Endodermal cell (in vitro differentiated cells): ENCODE results near the gene TCFL5. TPM values are rescaled to one million over a fixed set of nuclear protein-coding genes. Genes with fewer than 3 reads are reported as not detected.

Experiments used
- DNase-seq: peaks from one replicate; pipeline ENCODE4 v3.0.0-alpha.2; 2017
- H3K27ac ChIP-seq: 2 replicates; pipeline ENCODE4 v1.5.1; 2013; ENCODE audit warnings: mild to moderate bottlenecking, low read depth, low read length, moderate library complexity
- H3K27me3 ChIP-seq: 2 replicates; pipeline ENCODE4 v1.6.1; 2013; ENCODE audit warnings: mild to moderate bottlenecking, low read length, moderate library complexity; ENCODE audit not compliant: insufficient read depth, control insufficient read depth, poor library complexity, severe bottlenecking
- H3K36me3 ChIP-seq: 2 replicates; pipeline ENCODE4 v1.7.0; 2013; ENCODE audit warnings: mild to moderate bottlenecking, low read length, moderate library complexity; ENCODE audit not compliant: control insufficient read depth, insufficient read depth
- H3K4me1 ChIP-seq: one replicate; pipeline ENCODE4 v1.7.0; 2013; ENCODE audit warnings: low read length; ENCODE audit not compliant: control insufficient read depth, insufficient read depth
- H3K4me3 ChIP-seq: 2 replicates; pipeline ENCODE4 v1.5.1; 2013; ENCODE audit warnings: mild to moderate bottlenecking, low read length, moderate library complexity
- H3K9ac ChIP-seq: 2 replicates; pipeline ENCODE4 v1.6.1; 2013; ENCODE audit warnings: mild to moderate bottlenecking, low read length, moderate library complexity; ENCODE audit not compliant: poor library complexity, severe bottlenecking; ENCODE audit errors: extremely low read depth
- H3K9me3 ChIP-seq: 2 replicates; pipeline ENCODE4 v1.6.1; 2013; ENCODE audit warnings: mild to moderate bottlenecking, low read length, moderate library complexity; ENCODE audit not compliant: control insufficient read depth
- H3K27ac Mint-ChIP-seq: 2 replicates; pipeline ENCODE4 v1.8.0; 2020; ENCODE audit warnings: mixed read lengths
- H3K27me3 Mint-ChIP-seq: 2 replicates; pipeline ENCODE4 v1.8.0; 2021; ENCODE audit warnings: mild to moderate bottlenecking, mixed read lengths; ENCODE audit not compliant: insufficient read depth
- H3K36me3 Mint-ChIP-seq: 2 replicates; pipeline ENCODE4 v1.8.0; 2020; ENCODE audit warnings: low read depth, mixed read lengths
- H3K4me1 Mint-ChIP-seq: 2 replicates; pipeline ENCODE4 v1.8.0; 2020; ENCODE audit warnings: mixed read lengths
- H3K4me3 Mint-ChIP-seq: 2 replicates; pipeline ENCODE4 v1.8.0; 2020; ENCODE audit warnings: mild to moderate bottlenecking, moderate library complexity, mixed read lengths
- H3K9me3 Mint-ChIP-seq: 2 replicates; pipeline ENCODE4 v1.8.0; 2020; ENCODE audit warnings: mild to moderate bottlenecking, mixed read lengths
- WGBS, 2 experiments: methylation state at CpG; one replicate each; pipeline versions ENCODE4 v1.1.5 to v1.1.7; 2013; ENCODE audit warnings: missing lambda C conversion rate in 2 of 2, mixed read lengths in 1 of 2; ENCODE audit not compliant: insufficient coverage in 1 of 2, insufficient read length in 1 of 2; 5-methylcytosine and 5-hydroxymethylcytosine counted together
- total RNA-seq, 2 donors: library from RNA; stranded (reverse); fragmentation: NEBNext Ultra II Directional in 1 of 2; extraction: Animal tissue kit (Norgen Biotek cat#: 25700) in 1 of 2; gene quantifications; 2 replicates in 1 of 2; 3 replicates in 1 of 2; pipeline ENCODE4 v1.2.1, GENCODE V29; 2021
- TF ChIP-seq, protein P1 (sequence below): fragments of 200-600 bp; sonication (generic); conservative IDR thresholded peaks from 2 replicates; pipeline ENCODE4 v1.5.0; 2021; ENCODE audit warnings: antibody characterized with exemption, mild to moderate bottlenecking

TCFL5 gene
- total RNA-seq, 2 donors from 2014 or later, result 15.8 to 17.4 TPM

GRCh38 chr20:62887860-62888239 is 26.2 kb upstream of the TCFL5 start:
- no peak for DNase-seq
- H3K27ac ChIP-seq, result no peak overlapping the region
- no peaks in the 10 kb centered on the region for H3K4me1 ChIP-seq
- H3K27me3 ChIP-seq, result no peaks in the 10 kb centered on the region
- peaks cover 70% of the 10 kb centered on the region for H3K36me3 ChIP-seq
- Mint-ChIP-seq H3K36me3 (peaks cover 67% of the 10 kb centered on the region), H3K4me1 (no peaks in the 10 kb centered on the region), H3K4me3 (no peak overlapping the region), H3K27me3 (no peaks in the 10 kb centered on the region), H3K27ac (no peak overlapping the region), H3K9me3 (no peaks in the 10 kb centered on the region)
- H3K9me3 ChIP-seq, result no peaks in the 10 kb centered on the region
- 94 to 100% methylated on average over 6 to 7 of the region's 7 CpGs for WGBS, 2 experiments
- H3K9ac ChIP-seq, result no peak overlapping the region
- H3K4me3 ChIP-seq, result no peak overlapping the region
- TF ChIP-seq, protein P1, sequence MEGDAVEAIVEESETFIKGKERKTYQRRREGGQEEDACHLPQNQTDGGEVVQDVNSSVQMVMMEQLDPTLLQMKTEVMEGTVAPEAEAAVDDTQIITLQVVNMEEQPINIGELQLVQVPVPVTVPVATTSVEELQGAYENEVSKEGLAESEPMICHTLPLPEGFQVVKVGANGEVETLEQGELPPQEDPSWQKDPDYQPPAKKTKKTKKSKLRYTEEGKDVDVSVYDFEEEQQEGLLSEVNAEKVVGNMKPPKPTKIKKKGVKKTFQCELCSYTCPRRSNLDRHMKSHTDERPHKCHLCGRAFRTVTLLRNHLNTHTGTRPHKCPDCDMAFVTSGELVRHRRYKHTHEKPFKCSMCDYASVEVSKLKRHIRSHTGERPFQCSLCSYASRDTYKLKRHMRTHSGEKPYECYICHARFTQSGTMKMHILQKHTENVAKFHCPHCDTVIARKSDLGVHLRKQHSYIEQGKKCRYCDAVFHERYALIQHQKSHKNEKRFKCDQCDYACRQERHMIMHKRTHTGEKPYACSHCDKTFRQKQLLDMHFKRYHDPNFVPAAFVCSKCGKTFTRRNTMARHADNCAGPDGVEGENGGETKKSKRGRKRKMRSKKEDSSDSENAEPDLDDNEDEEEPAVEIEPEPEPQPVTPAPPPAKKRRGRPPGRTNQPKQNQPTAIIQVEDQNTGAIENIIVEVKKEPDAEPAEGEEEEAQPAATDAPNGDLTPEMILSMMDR, result no peak

- DNase-seq, result no peak
- Histone ChIP-seq H3K4me3 (no peak overlapping the region), H3K9me3 (no peaks in the 10 kb centered on the region), H3K9ac (no peak overlapping the region), H3K4me1 (no peaks in the 10 kb centered on the region), H3K27ac (no peak overlapping the region), H3K27me3 (no peaks in the 10 kb centered on the region), H3K36me3 (peaks cover 66% of the 10 kb centered on the region)
- H3K9me3 Mint-ChIP-seq, result no peaks in the 10 kb centered on the region
- TF ChIP-seq, protein P1, result no peak
- H3K27ac Mint-ChIP-seq, result no peak overlapping the region
- 95% methylated on average over 10 to 13 of the region's 13 CpGs for WGBS, 2 experiments
- H3K27me3 Mint-ChIP-seq, result no peaks in the 10 kb centered on the region
- H3K36me3 Mint-ChIP-seq, result peaks cover 62% of the 10 kb centered on the region
- H3K4me1 Mint-ChIP-seq, result no peaks in the 10 kb centered on the region
- H3K4me3 Mint-ChIP-seq, result no peak overlapping the region
Observed at GRCh38 chr20:62887152-62887859, 25.7 kb upstream of the TCFL5 start.

- no peak overlapping the region for H3K9ac ChIP-seq
- H3K9me3 ChIP-seq, result no peaks in the 10 kb centered on the region
- Mint-ChIP-seq H3K27ac (peak overlapping the region; percentile 41), H3K4me3 (no peak overlapping the region), H3K27me3 (no peaks in the 10 kb centered on the region), H3K36me3 (peaks cover 61% of the 10 kb centered on the region), H3K4me1 (no peaks in the 10 kb centered on the region), H3K9me3 (no peaks in the 10 kb centered on the region)
- no peak for DNase-seq
- H3K27me3 ChIP-seq, result no peaks in the 10 kb centered on the region
- TF ChIP-seq, protein P1, result no peak
- 95% methylated on average over 6 of the region's 7 CpGs; no CpG with 5 or more reads in 1 of the 2 experiments for WGBS, 2 experiments
- no peaks in the 10 kb centered on the region for H3K4me1 ChIP-seq
- no peak overlapping the region for H3K4me3 ChIP-seq
- peaks cover 65% of the 10 kb centered on the region for H3K36me3 ChIP-seq
- no peak overlapping the region for H3K27ac ChIP-seq
Observed at GRCh38 chr20:62886709-62887058, 25.1 kb upstream of the TCFL5 start.
